ENCODE data around the gene BMAL1.

DNA sequence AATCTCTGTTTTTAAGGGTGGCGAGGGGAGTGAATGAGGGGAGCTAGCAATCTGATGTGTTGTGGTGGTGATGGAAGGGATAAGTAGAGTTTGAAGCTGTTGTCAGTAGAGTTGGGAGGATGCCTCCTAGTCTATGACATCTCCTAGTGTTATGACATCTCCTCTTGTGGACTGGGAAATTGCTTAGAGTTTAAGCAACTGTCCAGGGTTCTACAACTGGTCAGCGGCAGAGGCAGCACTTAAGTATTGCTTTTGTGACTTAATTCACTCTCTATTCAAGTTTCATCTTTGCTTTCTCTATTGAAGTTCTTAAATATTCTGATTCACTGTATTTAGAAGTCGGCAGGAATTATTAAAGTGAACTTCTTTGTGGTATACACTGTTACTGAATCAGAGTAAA lies 13.8 kb downstream of the BMAL1 start:
- no peak for TF ChIP-seq EP300 (IDR thresholded peaks at IDR 0.05)
- no peak for TF ChIP-seq POLR2A (IDR thresholded peaks at IDR 0.05)
- TF ChIP-seq, protein P1, sequence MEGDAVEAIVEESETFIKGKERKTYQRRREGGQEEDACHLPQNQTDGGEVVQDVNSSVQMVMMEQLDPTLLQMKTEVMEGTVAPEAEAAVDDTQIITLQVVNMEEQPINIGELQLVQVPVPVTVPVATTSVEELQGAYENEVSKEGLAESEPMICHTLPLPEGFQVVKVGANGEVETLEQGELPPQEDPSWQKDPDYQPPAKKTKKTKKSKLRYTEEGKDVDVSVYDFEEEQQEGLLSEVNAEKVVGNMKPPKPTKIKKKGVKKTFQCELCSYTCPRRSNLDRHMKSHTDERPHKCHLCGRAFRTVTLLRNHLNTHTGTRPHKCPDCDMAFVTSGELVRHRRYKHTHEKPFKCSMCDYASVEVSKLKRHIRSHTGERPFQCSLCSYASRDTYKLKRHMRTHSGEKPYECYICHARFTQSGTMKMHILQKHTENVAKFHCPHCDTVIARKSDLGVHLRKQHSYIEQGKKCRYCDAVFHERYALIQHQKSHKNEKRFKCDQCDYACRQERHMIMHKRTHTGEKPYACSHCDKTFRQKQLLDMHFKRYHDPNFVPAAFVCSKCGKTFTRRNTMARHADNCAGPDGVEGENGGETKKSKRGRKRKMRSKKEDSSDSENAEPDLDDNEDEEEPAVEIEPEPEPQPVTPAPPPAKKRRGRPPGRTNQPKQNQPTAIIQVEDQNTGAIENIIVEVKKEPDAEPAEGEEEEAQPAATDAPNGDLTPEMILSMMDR (IDR thresholded peaks at IDR 0.05): no peak

Measured in suprapubic skin (tissue), 3 donors.